H1 (cell line): ENCODE data around the gene CCSER2. TPM values are rescaled to one million over a fixed set of nuclear protein-coding genes. Genes with fewer than 3 reads are reported as not detected.

Experiments
- CTCF ChIA-PET: fragments of 300-600 bp; sonication (Branson Sonifier 250); formaldehyde crosslinking; loops from one replicate; lab custom pipeline; 2021; ENCODE audit not compliant: partially characterized antibody; lab: Charles Lee
- POLR2A ChIA-PET: fragments of 300-600 bp; sonication (Branson Sonifier 250); formaldehyde crosslinking; loops from one replicate; lab custom pipeline; 2021; ENCODE audit warnings: inconsistent platforms; ENCODE audit not compliant: partially characterized antibody; lab: Charles Lee
- DNase-seq, 2 experiments: peaks; one replicate each; pipeline versions ENCODE4 v3.0.0 to v3.0.0-alpha.2; 2010 to 2022; ENCODE audit warnings: low spot score in 2 of 2, low read depth in 1 of 2, mixed read lengths in 1 of 2
- FAIRE-seq: peaks from 2 replicates; lab custom pipeline; 2011; peaks lifted over from hg19 to GRCh38; lab: Jason Lieb, UNC
- H2AFZ ChIP-seq: 2 replicates; pipeline ENCODE4 v1.8.1; 2012; ENCODE audit warnings: low read length, inconsistent platforms
- H2AK5ac ChIP-seq: 2 replicates; pipeline ENCODE4 v1.6.1; 2013; ENCODE audit warnings: low read depth, low read length
- H2BK120ac ChIP-seq: replicated peaks from 2 replicates; pipeline ENCODE3; 2013; ENCODE audit warnings: low read depth, low read length, inconsistent platforms
- H2BK12ac ChIP-seq: 2 replicates; pipeline ENCODE4 v1.6.1; 2013; ENCODE audit warnings: low read depth, low read length
- H2BK15ac ChIP-seq: 2 replicates; pipeline ENCODE4 v1.6.1; 2013; ENCODE audit warnings: low read length
- H2BK20ac ChIP-seq: 2 replicates; pipeline ENCODE4 v1.6.1; 2013; ENCODE audit warnings: low read length
- H2BK5ac ChIP-seq: 2 replicates; pipeline ENCODE4 v1.6.1; 2013; ENCODE audit warnings: low read depth, low read length
- H3K14ac ChIP-seq: 2 replicates; pipeline ENCODE4 v1.6.1; 2013; ENCODE audit warnings: inconsistent platforms; ENCODE audit not compliant: insufficient read length
- H3K18ac ChIP-seq: 2 replicates; pipeline ENCODE4 v1.6.1; 2013; ENCODE audit warnings: low read length; ENCODE audit errors: extremely low read depth
- H3K23ac ChIP-seq: 2 replicates; pipeline ENCODE4 v1.6.1; 2013; ENCODE audit warnings: inconsistent platforms; ENCODE audit not compliant: insufficient read length
- H3K23me2 ChIP-seq: 2 replicates; pipeline ENCODE4 v1.6.1; 2013; ENCODE audit warnings: low read depth, low read length
- H3K27ac ChIP-seq: 2 replicates; pipeline ENCODE4 v1.6.1; 2011; ENCODE audit warnings: low read depth, low read length, inconsistent platforms
- H3K27me3 ChIP-seq, 4 experiments: replicated peaks in 1 of 4; 1 replicate in 1 of 4; 2 replicates in 3 of 4; pipeline versions ENCODE4 v1.6.1 to v1.8.1; 2011 to 2013; ENCODE audit warnings: low read length in 3 of 4, mild to moderate bottlenecking in 3 of 4, inconsistent platforms in 2 of 4, mixed read lengths in 2 of 4, moderate library complexity in 1 of 4; ENCODE audit not compliant: control insufficient read depth in 3 of 4, insufficient read depth in 3 of 4; ENCODE audit errors: extremely low read depth in 1 of 4
- H3K36me3 ChIP-seq, 4 experiments: 2 replicates each; pipeline versions ENCODE4 v1.6.1 to v1.8.1; 2011 to 2013; ENCODE audit warnings: mild to moderate bottlenecking in 4 of 4, low read length in 3 of 4, moderate library complexity in 2 of 4, control low read depth in 1 of 4, inconsistent platforms in 1 of 4; ENCODE audit not compliant: insufficient read depth in 4 of 4, control insufficient read depth in 2 of 4
- H3K4ac ChIP-seq: replicated peaks from 2 replicates; pipeline ENCODE3; 2013; ENCODE audit warnings: low read length, low read depth, mixed read lengths, inconsistent platforms; ENCODE audit not compliant: insufficient read length
- H3K4me1 ChIP-seq, 4 experiments: replicated peaks in 1 of 4; 1 replicate in 1 of 4; 2 replicates in 3 of 4; pipeline versions ENCODE4 v1.6.1 to v1.8.1; 2011 to 2013; ENCODE audit warnings: low read length in 3 of 4, inconsistent platforms in 2 of 4, mixed read lengths in 1 of 4; ENCODE audit not compliant: insufficient read depth in 4 of 4, control insufficient read depth in 3 of 4
- H3K4me2 ChIP-seq, 2 experiments: 2 replicates each; pipeline versions ENCODE4 v1.6.1 to v1.8.1; 2011 to 2013; ENCODE audit warnings: low read depth in 2 of 2, low read length in 2 of 2, control low read depth in 1 of 2, inconsistent platforms in 1 of 2, mild to moderate bottlenecking in 1 of 2; ENCODE audit not compliant: insufficient read depth in 1 of 2
- H3K4me3 ChIP-seq, 4 experiments: fragments of 200-600, 300-600 bp in 1 of 4; sonication (generic), shearing (Covaris generic), sonication (Bioruptor Twin) in 1 of 4; 2 replicates each; pipeline versions ENCODE4 v1.5.1 to v1.8.1; 2011 to 2016; ENCODE audit warnings: low read length in 4 of 4, low read depth in 3 of 4, control low read depth in 2 of 4, inconsistent platforms in 2 of 4, mild to moderate bottlenecking in 2 of 4, mixed read lengths in 1 of 4, moderate library complexity in 1 of 4; ENCODE audit not compliant: insufficient read depth in 2 of 4; ENCODE audit errors: extremely low read depth in 1 of 4
- H3K56ac ChIP-seq: replicated peaks from 2 replicates; pipeline ENCODE3; 2013; ENCODE audit warnings: low read depth, mild to moderate bottlenecking, mixed read lengths, low read length, inconsistent platforms; ENCODE audit not compliant: insufficient read length
- H3K79me1 ChIP-seq: 2 replicates; pipeline ENCODE4 v1.6.1; 2013; ENCODE audit warnings: low read depth, low read length, control low read depth
- H3K79me2 ChIP-seq, 2 experiments: 2 replicates each; pipeline versions ENCODE4 v1.6.1 to v1.8.1; 2012 to 2013; ENCODE audit warnings: low read length in 2 of 2, mild to moderate bottlenecking in 2 of 2, inconsistent platforms in 1 of 2; ENCODE audit not compliant: insufficient read depth in 2 of 2, control insufficient read depth in 1 of 2
- H3K9ac ChIP-seq, 4 experiments: replicated peaks in 1 of 4; 1 replicate in 1 of 4; 2 replicates in 3 of 4; pipeline versions ENCODE4 v1.6.1 to v1.8.1; 2011 to 2013; ENCODE audit warnings: low read depth in 3 of 4, low read length in 3 of 4, control low read depth in 2 of 4, mild to moderate bottlenecking in 2 of 4, moderate library complexity in 2 of 4, inconsistent platforms in 1 of 4; ENCODE audit errors: extremely low read depth in 1 of 4
- H3K9me3 ChIP-seq, 2 experiments: 2 replicates each; pipeline versions ENCODE4 v1.6.1 to v1.8.1; 2012 to 2013; ENCODE audit warnings: mild to moderate bottlenecking in 2 of 2, moderate library complexity in 2 of 2, control low read depth in 1 of 2, inconsistent platforms in 1 of 2, low read depth in 1 of 2, low read length in 1 of 2, mixed read lengths in 1 of 2; ENCODE audit not compliant: insufficient read depth in 2 of 2
- H4K20me1 ChIP-seq, 2 experiments: replicated peaks in 1 of 2; 2 replicates each; pipeline versions ENCODE3 to v1.8.1; 2011 to 2013; ENCODE audit warnings: inconsistent platforms in 2 of 2, low read length in 2 of 2, mild to moderate bottlenecking in 1 of 2; ENCODE audit not compliant: insufficient read depth in 2 of 2, control insufficient read depth in 1 of 2
- H4K5ac ChIP-seq: 2 replicates; pipeline ENCODE4 v1.6.1; 2013; ENCODE audit warnings: low read length, low read depth, mixed read lengths, inconsistent platforms; ENCODE audit not compliant: insufficient read length
- H4K8ac ChIP-seq: 2 replicates; pipeline ENCODE4 v1.8.0; 2013; ENCODE audit warnings: mild to moderate bottlenecking, moderate library complexity, low read length, inconsistent platforms; ENCODE audit not compliant: insufficient read depth; ENCODE audit errors: extremely low read depth
- H4K91ac ChIP-seq: replicated peaks from 2 replicates; pipeline ENCODE3; 2013; ENCODE audit warnings: low read length, mixed read lengths, inconsistent platforms; ENCODE audit not compliant: insufficient read length
- CBX5 ChIP-seq: fragments of 300-800, 300-1000 bp; sonication (generic); IDR thresholded peaks from 2 replicates; pipeline ENCODE4 v1.7.1; 2016; ENCODE audit warnings: antibody characterized with exemption, low read length, low read depth
- EGR1 ChIP-seq: IDR thresholded peaks from 2 replicates; pipeline ENCODE4 v1.6.1; 2011; ENCODE audit warnings: low read depth, low read length, borderline replicate concordance
- EZH2 ChIP-seq: fragments of 200-600 bp; sonication (generic); IDR thresholded peaks from 2 replicates; pipeline ENCODE4 v1.7.1; 2012; ENCODE audit warnings: low read depth, mild to moderate bottlenecking, moderate library complexity, low read length, inconsistent platforms; ENCODE audit not compliant: severe bottlenecking
- HDAC6 ChIP-seq: IDR thresholded peaks from one replicate; pipeline ENCODE4 v1.7.1; 2012; ENCODE audit warnings: low read depth, mild to moderate bottlenecking, inconsistent platforms, low read length, moderate library complexity
- JUND ChIP-seq: IDR thresholded peaks from 2 replicates; pipeline ENCODE4 v1.6.1; 2011; ENCODE audit warnings: mild to moderate bottlenecking, improper control_type of control experiment, low read length
- MAFK ChIP-seq: IDR thresholded peaks from 2 replicates; pipeline ENCODE4 v1.6.1; 2012; ENCODE audit warnings: low read depth, mild to moderate bottlenecking, improper control_type of control experiment, low read length
- SAP30 ChIP-seq: fragments of 300-600 bp; sonication (generic); IDR thresholded peaks from 2 replicates; pipeline ENCODE4 v1.7.1; 2012; ENCODE audit warnings: low read length, moderate library complexity, mild to moderate bottlenecking, inconsistent platforms; ENCODE audit not compliant: insufficient read depth, insufficient replicate concordance
- SRF ChIP-seq: IDR thresholded peaks from 2 replicates; pipeline ENCODE4 v1.6.1; 2011; ENCODE audit warnings: mild to moderate bottlenecking, low read depth, low read length, moderate library complexity
- TAF7 ChIP-seq: optimal IDR thresholded peaks from 2 replicates; pipeline ENCODE3; 2011; ENCODE audit warnings: low read depth, mild to moderate bottlenecking, inconsistent platforms, low read length, moderate library complexity, borderline replicate concordance
- TCF12 ChIP-seq: IDR thresholded peaks from 2 replicates; pipeline ENCODE4 v1.6.1; 2011; ENCODE audit warnings: low read depth, mild to moderate bottlenecking, low read length
- TEAD4 ChIP-seq: IDR thresholded peaks from 2 replicates; pipeline ENCODE4 v1.6.1; 2012; ENCODE audit warnings: low read depth, low read length, inconsistent platforms, mixed read lengths
- WGBS, 2 experiments: shearing (Covaris generic) in 1 of 2; methylation state at CpG; one replicate each; pipeline versions ENCODE4 v1.1.6 to v1.1.7; 2013 to 2015; ENCODE audit warnings: low lambda C conversion rate in 2 of 2, mixed read lengths in 2 of 2, inconsistent platforms in 1 of 2, low coverage in 1 of 2, missing lambda C conversion rate in 1 of 2; ENCODE audit not compliant: insufficient replicate concordance in 2 of 2, insufficient coverage in 1 of 2, insufficient read length in 1 of 2; ENCODE audit errors: extremely low coverage in 1 of 2, missing lambda C conversion rate in 1 of 2; 5-methylcytosine and 5-hydroxymethylcytosine counted together
- polyA plus RNA-seq, 7 experiments: library from polyadenylated mRNA; depleted of rRNA in 3 of 7; stranded (reverse) in 5 of 7; unstranded in 2 of 7; fragments of >200 nt in 5 of 7; fragments of 200-250 nt in 2 of 7; gene quantifications; 1 replicate in 5 of 7; 2 replicates in 1 of 7; 4 replicates in 1 of 7; pipeline versions ENCODE4 v1.2.1 to v1.2.3, GENCODE V29; 2011 to 2013; ENCODE audit warnings: missing spikeins in 2 of 7, mixed read lengths in 2 of 7
- total RNA-seq: library from RNA; stranded (reverse); fragmentation: NEBNext Ultra II Directional; extraction: Animal tissue kit (Norgen Biotek cat#: 25700); gene quantifications from 2 replicates; pipeline ENCODE4 v1.2.1, GENCODE V29; 2021
- TF ChIP-seq, protein P1 (sequence below): IDR thresholded peaks from 2 replicates; pipeline ENCODE4 v1.6.1; 2011; ENCODE audit warnings: low read length, improper control_type of control experiment

Gene CCSER2
- total and polyA plus RNA-seq, 2 of the 8 experiments (the other 6 are each of a cell fraction or from before 2014, with no cell fraction given): 6.9 to 30.5 TPM

DNA sequence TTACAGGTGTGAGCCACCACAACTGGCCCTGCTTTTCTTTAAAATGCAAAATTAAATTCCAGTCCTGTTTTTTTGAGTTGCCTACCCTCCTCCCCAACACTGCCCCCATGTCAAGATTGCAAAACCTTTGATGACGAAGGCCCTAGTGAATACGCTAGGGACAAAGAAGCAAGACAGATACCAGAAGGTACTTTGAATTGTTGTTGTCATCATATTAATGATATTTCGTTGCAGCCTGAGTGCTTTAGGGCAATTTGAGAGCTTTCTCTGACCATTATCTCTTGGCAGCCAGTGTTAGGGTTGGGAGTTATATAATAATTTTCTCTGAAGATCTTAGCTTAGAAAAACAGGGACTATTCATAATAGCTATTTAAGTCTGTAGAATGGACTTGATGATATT is 7.1 kb downstream of the CCSER2 start:
- WGBS, 2 experiments: 85% methylated on average over 3 of the region's 3 CpGs; no CpG with 5 or more reads in 1 of the 2 experiments
- no peak overlapping the region for H2BK5ac ChIP-seq
- no peak overlapping the region for H2BK15ac ChIP-seq
- H3K79me2 ChIP-seq: peaks cover 4 to 90% of the 10 kb centered on the region in 2 experiments; a peak in 3 of 4 replicates
- peaks cover 0 to 11% (median 7%) of the 10 kb centered on the region in 4 experiments; a peak in 3 of 7 replicates for H3K4me1 ChIP-seq
- H4K8ac ChIP-seq: no peak overlapping the region
- ChIA-PET POLR2A (no interaction called here), CTCF (interaction anchor here (0.6 to 2.8 kb wide), 10 partner anchors 15 to 1906 kb away, joined by 3 to 21 read pairs (median 5); no protein-coding TSS in a partner anchor)
- H3K14ac ChIP-seq: no peak overlapping the region
- no peaks in the 10 kb centered on the region for H3K23me2 ChIP-seq
- H3K9ac ChIP-seq: no peak overlapping the region
- no peaks in the 10 kb centered on the region for H3K36me3 ChIP-seq
- no peak overlapping the region for H3K27ac ChIP-seq
- no peak overlapping the region for H3K18ac ChIP-seq
- no peak overlapping the region for H2AK5ac ChIP-seq
- FAIRE-seq: no peak
- peaks cover 0 to 2% of the 10 kb centered on the region in 2 experiments for H4K20me1 ChIP-seq
- no peaks in the 10 kb centered on the region for H3K27me3 ChIP-seq
- no peaks in the 10 kb centered on the region for H3K9me3 ChIP-seq
- H2AFZ ChIP-seq: no peak overlapping the region
- TF ChIP-seq EGR1 (no peak), CBX5 (no peak), TEAD4 (no peak), JUND (no peak), HDAC6 (no peak), MAFK (no peak), SAP30 (no peak), TAF7 (no peak), SRF (no peak), EZH2 (no peak), TCF12 (no peak)
- TF ChIP-seq, protein P1, sequence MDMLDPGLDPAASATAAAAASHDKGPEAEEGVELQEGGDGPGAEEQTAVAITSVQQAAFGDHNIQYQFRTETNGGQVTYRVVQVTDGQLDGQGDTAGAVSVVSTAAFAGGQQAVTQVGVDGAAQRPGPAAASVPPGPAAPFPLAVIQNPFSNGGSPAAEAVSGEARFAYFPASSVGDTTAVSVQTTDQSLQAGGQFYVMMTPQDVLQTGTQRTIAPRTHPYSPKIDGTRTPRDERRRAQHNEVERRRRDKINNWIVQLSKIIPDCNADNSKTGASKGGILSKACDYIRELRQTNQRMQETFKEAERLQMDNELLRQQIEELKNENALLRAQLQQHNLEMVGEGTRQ: no peak
- H4K91ac ChIP-seq: no peak overlapping the region
- no peak overlapping the region for H3K4me2 ChIP-seq
- no peak for DNase-seq
- no peak overlapping the region for H3K23ac ChIP-seq
- H3K79me1 ChIP-seq: peaks cover 6% of the 10 kb centered on the region
- H2BK120ac ChIP-seq: no peak overlapping the region
- no peak overlapping the region for H3K4me3 ChIP-seq
- no peak overlapping the region for H3K4ac ChIP-seq
- H3K56ac ChIP-seq: no peak overlapping the region
- H4K5ac ChIP-seq: no peak overlapping the region
- no peak overlapping the region for H2BK20ac ChIP-seq
- H2BK12ac ChIP-seq: no peak overlapping the region
